PFSK-1 (cell line): ENCODE measurements around the gene WNT6.
A peak's percentile ranks its signal among the peaks of the same experiment; 100 is the strongest.

ENCODE experiments used
- FOXP2 ChIP-seq: optimal IDR thresholded peaks from 2 replicates; pipeline ENCODE3; 2011; ENCODE audit warnings: borderline replicate concordance, control low read depth, inconsistent platforms; ENCODE audit not compliant: insufficient read depth; ENCODE audit errors: extremely low read length, extremely low read depth
- POLR2AphosphoS5 ChIP-seq: IDR thresholded peaks from 2 replicates; pipeline ENCODE4 v1.6.1; 2012; ENCODE audit warnings: low read depth, mild to moderate bottlenecking, control low read depth, low read length, moderate library complexity
- REST ChIP-seq, 2 experiments: IDR thresholded peaks; 2 replicates each; pipeline versions ENCODE4 v1.6.1 to v1.8.0; 2011 to 2012; ENCODE audit warnings: low read depth in 2 of 2, low read length in 2 of 2, control low read depth in 1 of 2, inconsistent platforms in 1 of 2, mild to moderate bottlenecking in 1 of 2, moderate library complexity in 1 of 2; ENCODE audit not compliant: insufficient read depth in 1 of 2
- SIN3A ChIP-seq: IDR thresholded peaks from 2 replicates; pipeline ENCODE4 v1.6.1; 2012; ENCODE audit warnings: mild to moderate bottlenecking, low read length, moderate library complexity, borderline replicate concordance; ENCODE audit not compliant: insufficient read depth
- TAF1 ChIP-seq: IDR thresholded peaks from 2 replicates; pipeline ENCODE4 v1.6.1; 2012; ENCODE audit warnings: low read length, control low read depth, borderline replicate concordance; ENCODE audit not compliant: insufficient read depth

Gene WNT6

GRCh38 chr2:218889937-218890336, 30.3 kb downstream of the WNT6 start:
- TF ChIP-seq TAF1 (no peak), POLR2AphosphoS5 (no peak), FOXP2 (no peak), SIN3A (no peak), REST (IDR thresholded peaks at IDR 0.05; ENCODE audit: insufficient read depth in 1 of 2, low read depth in 2 of 2, low read length in 2 of 2) (no peak)

GRCh38 chr2:218890369-218890768, 30.8 kb downstream of the WNT6 start:
- TF ChIP-seq SIN3A, result no peak
- no peak for TF ChIP-seq POLR2AphosphoS5
- TF ChIP-seq FOXP2, result no peak
- TF ChIP-seq TAF1, result no peak
- TF ChIP-seq REST (IDR thresholded peaks at IDR 0.05; ENCODE audit: insufficient read depth in 1 of 2, low read depth in 2 of 2, low read length in 2 of 2), result no peak

GRCh38 chr2:218891275-218892135, 31.9 kb downstream of the WNT6 start:
- TF ChIP-seq TAF1, result no peak

- TF ChIP-seq FOXP2 (peak; percentile 92), POLR2AphosphoS5 (no peak)
Measured at GRCh38 chr2:218892693-218893348, 33.2 kb downstream of the WNT6 start.

GRCh38 chr2:218893349-218894150, 33.9 kb downstream of the WNT6 start:
- TF ChIP-seq SIN3A, result no peak
- TF ChIP-seq POLR2AphosphoS5, result no peak
- no peak for TF ChIP-seq REST (IDR thresholded peaks at IDR 0.05; ENCODE audit: insufficient read depth in 1 of 2, low read depth in 2 of 2, low read length in 2 of 2)
- no peak for TF ChIP-seq FOXP2
- TF ChIP-seq TAF1, result no peak
